GM21825 (cell line): Measurements from ENCODE around the gene CFL2.

Experiments
- ATAC-seq: cut with Tn5 transposase; IDR thresholded peaks from one replicate; pipeline ENCODE4 v1.9.1; 2021; ENCODE audit warnings: mild to moderate bottlenecking, moderate library complexity; ENCODE audit not compliant: unreplicated experiment

The CFL2 gene

DNA sequence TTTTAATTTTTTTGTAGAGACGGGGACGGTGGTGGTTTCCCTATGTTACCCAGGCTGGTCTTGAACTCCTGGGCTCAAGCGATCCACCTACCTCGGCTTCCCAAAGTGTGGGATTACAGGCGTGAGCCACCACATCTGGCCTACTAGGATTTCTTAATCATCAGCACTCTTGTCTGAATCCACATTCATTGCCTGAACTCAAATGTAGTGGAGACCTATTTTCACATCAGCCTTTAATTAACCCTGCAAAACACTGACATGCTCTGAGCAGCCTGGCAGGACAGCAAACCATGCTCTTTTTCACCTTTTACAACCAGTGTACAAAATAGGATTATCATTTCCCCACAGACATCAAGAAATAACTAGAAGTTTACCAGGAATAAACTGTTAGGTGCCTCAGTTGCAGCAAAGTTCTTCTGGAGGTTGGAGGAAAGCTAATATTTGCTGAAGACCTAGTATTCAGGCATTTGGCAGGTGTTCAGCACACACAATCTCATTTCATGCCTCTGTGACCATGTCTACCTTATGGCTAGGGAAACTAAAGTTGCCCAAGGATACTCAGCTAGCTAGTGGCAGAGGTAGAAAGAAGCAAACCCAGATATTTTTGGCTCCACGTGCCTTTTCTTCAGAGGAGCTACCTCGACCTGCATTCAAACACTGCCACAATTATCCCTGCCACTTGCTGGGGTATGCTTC lies 37.7 kb downstream of the CFL2 start:
- ATAC-seq, result no peak

DNA sequence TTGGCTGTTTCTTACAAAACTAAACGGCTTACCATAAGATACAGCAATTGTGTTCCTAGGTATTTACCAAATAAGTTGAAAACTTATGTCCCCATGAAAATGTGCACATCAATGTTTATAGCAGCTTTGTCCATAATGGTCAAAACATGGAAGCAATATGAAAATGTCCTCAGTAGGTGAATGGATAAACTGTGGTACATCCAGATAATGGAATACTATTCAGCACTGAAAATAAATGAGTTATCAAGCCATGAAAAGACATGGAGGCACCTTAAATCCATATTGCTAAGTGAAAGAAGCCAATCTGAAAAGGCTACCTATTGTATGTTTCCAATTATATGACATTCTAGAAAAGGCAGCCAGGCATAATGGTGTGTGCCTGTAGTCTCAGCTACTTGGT lies 40.7 kb downstream of the CFL2 start:
- no peak for ATAC-seq

DNA sequence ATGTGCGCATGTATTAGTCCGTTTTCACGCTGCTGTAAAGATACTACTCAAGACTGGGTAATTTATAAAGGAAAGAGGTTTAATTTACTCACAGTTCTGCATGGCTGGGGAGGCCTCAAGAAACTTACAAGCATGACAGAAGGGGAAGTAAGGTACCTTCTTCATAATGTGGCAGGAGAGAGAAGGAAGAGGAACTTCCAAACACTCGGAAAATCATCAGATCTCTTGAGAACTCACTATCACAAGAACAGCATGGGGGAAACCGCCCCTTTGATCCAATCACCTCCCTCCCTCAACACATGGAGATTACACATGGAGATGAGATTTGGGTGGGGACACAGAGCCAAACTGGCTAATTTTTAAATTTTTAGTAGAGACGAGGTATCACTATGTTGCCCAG lies 42.7 kb downstream of the CFL2 start:
- ATAC-seq, result no peak

DNA sequence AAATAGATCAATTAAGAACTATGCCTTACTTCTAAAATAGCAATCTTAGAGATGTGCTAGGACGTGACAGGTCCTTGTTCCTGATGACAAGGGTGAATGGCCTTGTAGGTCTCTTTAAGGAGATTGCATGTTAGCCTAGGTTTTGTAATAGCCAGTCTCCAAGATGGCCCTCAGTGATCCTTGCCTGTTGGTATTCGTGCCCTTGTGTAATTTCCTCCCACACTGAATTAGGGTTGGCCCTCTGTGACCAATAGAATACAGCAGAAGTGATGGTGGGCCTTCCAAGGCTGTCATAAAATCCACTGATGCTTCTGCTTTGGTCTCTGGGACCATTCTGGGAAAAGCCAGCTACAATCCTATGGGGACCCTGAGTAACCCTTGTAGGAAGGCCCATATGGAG lies 46.3 kb downstream of the CFL2 start:
- no peak for ATAC-seq

DNA sequence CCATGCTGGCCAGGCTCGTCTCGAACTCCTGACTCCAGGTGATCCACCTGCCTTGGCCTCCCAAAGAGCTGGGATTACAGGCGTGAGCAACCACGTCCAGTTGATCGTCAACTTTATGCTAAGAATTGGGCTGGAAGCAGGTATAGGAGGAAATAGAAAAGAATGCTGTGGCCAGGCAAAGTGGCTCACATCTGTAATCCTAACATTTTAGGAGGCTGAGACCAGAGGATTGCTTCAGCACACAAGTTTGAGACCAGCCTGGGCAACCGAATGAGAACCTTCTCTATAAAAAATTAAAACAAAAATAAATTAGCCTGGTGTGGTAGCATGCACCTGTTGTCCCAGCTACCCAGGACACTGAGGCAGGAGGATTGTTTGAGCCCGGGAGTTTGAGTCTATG lies 47.4 kb downstream of the CFL2 start:
- no peak for ATAC-seq

DNA sequence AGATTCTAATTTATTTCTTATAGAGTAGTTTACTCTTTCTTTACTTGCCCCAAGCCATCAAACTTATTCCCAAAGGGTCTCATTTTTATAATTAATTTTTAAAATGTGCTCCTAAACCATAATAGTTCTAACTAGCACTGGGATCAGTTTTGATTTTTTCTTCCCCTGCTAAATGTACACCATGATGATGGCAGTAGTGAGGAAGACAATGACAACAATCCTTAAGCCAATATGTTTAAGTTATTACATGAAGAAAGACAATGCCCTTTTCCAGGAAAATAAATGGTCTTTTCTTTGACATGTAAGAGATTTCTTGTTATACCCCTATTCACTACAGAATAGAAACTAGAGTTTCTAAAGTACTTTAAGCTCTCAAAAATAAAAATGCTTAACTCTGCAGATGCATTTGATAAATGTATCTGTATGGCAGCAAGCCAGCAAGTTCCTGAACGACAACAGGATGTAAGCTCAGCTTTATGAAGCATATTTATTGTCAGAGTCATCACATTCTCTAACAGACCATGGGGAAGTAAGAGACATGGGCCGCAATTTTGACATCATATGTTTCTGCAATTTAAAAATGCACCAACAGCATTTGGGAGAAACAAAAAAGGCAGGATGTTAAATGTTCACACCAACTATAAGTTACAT lies 48.5 kb downstream of the CFL2 start:
- no peak for ATAC-seq

DNA sequence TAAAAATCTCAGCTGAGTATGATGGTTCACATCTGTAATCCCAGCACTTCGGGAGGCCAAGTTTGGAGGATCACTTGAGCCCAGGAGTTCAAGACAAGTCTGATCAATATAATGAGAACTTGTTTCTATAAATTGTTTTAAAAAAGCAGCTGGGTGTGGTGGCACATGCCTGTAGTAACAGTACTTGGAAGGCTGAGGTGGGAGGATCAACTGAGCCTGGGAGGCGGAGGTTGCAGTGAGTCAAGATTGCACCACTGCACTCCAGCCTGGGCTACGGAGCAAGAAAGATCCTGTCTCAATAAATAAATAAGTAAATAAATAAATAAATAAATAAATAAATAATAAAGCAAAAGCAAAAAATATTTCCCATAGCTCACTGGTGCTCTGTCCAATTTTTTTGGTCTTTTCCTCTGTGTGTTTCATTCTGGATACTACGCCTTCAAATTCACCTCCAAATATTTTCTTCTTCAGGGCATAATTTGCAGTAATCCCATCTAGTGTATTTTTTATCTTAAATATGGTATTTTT lies 51.8 kb downstream of the CFL2 start:
- ATAC-seq, result no peak

DNA sequence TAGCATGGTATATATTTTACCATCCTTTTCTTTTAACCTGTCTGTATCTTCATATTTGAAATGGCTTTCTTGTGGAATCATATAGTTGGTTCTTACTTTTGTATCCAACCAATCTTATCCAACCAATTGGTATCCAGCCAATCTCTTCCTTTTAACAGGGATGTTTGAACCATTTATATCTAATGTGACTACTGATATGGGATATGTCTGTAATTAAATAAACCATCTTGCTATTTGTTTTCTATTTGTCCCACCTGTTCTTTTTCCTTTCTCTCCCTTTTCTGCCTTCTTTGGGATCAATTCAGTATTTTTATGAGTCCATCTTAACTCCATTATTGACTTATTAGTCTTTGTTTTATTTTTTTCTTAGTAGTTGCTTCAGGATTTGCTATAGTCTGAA lies 53.6 kb downstream of the CFL2 start:
- ATAC-seq, result no peak
